ENCODE measurements around the gene TERB2. TPM values are rescaled to one million over a fixed set of nuclear protein-coding genes. Genes with fewer than 3 reads are reported as not detected.
"Not testable (repeated sequence)": the region's sequence is repeated elsewhere in the genome, so short reads cannot be mapped to it uniquely, and the experiment has no call there.

TERB2 gene, protein sequence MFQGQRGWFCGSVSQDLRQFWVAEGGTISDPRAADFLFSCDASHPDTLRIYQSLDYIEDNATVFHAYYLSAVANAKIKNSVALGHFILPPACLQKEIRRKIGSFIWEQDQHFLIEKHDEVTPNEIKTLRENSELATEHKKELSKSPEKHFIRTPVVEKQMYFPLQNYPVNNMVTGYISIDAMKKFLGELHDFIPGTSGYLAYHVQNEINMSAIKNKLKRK
- not detected for polyA plus RNA-seq (ENCODE audit: insufficient read length in 12 of 12)
- long read RNA-seq, donor 1, result 0 reads
- long read RNA-seq, donor 2, result 0 reads
- long read RNA-seq, donor 3, result 0 reads
- long read RNA-seq, donor 4, result 0 reads
- long read RNA-seq, donor 5, result 0 reads
- long read RNA-seq, donor 6, result 0 reads
- long read RNA-seq, donor 7, result 0 reads
- long read RNA-seq, donor 8, result 0 reads
- long read RNA-seq, donor 9, result 0 reads
- long read RNA-seq, donor 10, result 0 reads
- long read RNA-seq, donor 11, result 0 reads

DNA sequence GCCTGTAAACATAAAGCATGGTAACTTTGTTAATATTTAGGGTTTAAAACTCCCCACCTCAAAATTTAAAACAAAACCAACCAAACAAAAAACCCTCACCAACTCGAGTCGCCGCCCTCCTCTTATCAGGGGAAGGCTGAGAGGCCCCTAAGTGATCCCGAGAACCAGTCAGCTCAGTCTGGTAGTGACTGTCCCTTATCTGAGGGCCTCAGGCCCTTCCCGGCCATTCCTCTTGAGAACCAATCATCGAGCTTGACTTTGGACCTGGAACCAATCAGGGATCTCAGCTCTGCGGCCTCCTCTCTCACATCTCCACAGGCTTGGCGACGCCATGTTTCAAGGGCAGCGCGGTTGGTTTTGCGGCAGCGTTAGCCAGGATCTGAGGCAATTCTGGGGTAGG, at the start of gene TERB2:
Gene TERB2, plus strand, starts transcription at position 300 of the 400 bp plus-strand sequence. Its CDS starts 32 bp downstream, at position 332.
- DNase-seq, result no peak

DNA sequence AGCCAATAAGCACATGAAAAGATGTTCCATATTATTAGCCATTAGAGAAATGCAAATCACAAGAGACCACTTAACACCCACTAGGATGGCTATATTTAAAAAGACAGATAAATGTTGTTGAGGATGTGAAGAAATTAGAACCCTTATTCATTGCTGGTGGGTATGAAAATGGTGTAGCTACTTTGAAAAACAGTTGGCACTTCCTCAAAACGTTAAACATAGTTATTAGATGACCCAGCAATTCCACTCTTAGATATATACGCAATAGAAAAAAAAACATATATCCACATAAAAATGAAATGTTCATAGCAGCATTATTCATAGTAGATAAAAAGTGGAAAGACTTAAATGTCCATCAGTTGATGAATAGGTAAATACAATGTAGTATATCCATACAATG, 47.1 kb upstream of the TERB2 start:
- DNase-seq, result no peak

DNA sequence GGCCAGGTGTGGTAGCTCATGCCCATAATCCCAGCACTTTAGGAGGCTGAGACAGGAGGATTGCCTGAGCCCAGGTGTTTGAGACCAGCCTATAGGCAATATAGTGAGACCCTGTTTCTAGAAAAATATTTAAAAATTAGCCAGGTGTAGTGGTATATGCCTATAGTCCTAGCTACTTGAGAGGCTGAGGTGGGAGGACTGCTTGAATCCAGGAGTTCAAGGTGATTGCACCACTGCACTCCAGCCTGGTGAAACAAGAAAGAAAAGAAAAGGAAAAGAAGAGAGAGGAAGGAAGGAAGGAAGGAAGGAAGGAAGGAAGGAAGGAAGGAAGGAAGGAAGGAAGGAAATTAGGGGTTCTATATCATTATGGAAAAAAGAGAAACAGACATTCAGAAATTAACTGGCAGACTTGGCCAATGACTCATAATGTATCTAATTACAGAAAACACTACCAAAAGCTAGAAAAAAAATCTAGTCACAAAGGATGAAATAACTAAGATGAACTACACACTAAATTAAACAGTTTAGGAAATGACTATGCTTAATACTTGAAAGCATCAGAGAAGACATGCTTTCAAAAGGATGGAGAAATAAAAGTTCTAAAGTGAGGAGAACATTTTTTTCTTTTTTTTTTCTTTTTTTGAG, 45.4 kb upstream of the TERB2 start:
- no peak for DNase-seq

DNA sequence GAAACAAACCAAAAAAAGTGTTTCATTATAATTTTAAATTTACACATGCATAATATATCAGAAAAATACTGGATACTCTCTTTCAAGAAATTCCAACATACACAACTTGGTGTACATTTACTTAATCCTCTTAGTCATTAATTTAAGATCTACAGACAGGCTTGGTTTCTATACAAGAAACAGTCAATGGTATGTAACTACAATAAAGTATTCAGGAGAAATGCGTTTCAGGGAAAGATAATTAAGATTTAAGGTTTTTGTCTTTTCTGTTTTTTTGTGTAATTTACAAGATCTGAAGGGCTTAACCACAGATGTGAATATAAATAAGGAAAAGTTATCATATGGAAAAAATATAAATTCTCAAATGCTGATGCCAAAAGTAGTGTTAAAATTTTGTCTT, 44.3 kb upstream of the TERB2 start:
- not testable (repeated sequence) for DNase-seq

DNA sequence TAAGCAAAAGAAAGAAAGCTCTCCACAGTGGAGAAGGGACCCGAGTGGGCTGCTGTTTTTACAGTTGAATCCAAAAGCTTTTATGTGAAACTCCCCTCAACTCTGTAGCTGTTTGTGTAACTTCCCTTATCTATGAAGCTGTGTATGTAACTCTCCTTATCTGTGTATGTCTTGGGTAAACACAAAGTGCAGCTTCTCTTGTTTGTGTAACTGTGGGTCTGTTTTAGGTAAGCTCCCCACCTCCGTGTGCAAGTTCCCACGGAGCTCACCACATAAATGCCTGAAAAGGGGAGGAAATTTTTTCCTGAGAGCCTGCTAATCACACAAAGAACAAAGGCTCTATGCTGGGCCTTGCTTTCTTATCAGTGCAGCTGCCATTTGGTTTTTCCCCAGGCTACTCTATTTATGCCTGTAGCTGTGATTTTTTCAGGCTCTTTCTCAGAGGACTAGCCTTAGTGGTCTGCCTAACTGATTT, 43.5 kb upstream of the TERB2 start:
- DNase-seq, result not testable (repeated sequence)

DNA sequence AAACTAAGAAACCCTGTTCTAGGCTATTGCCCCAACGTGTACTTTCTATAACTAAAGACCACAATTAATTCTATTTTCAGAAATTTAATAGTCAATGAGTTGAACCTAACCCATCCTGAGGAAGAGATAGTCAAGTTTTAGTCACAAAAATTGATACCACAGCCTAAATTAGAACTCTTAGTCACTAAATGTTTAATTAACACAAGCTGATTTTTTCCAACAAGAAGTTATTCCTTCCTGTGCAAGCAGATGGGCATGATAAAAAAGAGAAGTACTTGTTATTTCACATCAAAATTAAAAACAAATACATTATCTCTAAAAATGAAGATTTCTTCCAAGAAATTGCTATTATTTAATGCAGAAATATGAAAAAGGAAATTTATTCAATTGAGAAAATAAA, 38.4 kb upstream of the TERB2 start:
- DNase-seq, result no peak

DNA sequence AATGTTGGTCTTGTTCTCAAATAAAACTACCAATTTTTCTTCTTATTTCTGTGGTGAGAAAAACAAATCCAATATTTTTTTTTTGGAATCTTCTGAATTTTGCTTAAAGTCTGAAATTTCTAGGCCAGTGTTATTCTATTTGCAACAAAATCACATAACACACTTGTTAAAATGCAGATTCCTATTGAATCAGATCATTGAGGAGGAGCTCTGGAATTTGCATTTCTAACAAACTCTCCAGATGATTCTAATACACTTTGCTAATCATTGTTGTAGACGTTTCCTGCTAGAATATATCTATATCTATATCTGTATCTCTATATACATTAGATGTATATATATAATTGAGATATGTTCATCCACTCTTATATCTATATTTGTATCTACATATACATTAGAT, 27.8 kb upstream of the TERB2 start:
- DNase-seq, result not testable (repeated sequence)

DNA sequence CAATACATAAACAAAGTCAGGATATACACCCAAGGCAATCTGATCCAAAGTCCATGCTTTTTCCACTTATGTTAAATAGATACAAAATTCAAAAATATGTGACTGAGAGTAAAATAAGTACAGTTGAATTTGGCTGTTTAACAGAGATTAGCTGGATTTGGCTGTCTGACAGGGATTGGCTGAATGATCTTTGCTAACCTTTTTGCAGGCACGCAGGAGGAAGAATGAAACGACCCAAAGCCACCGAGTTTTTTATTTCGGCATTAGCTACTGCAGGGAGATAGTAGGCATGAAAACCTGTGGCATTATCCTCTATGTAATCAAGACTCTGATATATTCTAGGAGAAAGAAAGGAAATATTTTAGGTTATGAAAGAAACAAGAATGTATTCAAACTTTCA, 26.2 kb upstream of the TERB2 start:
- not testable (repeated sequence) for DNase-seq

DNA sequence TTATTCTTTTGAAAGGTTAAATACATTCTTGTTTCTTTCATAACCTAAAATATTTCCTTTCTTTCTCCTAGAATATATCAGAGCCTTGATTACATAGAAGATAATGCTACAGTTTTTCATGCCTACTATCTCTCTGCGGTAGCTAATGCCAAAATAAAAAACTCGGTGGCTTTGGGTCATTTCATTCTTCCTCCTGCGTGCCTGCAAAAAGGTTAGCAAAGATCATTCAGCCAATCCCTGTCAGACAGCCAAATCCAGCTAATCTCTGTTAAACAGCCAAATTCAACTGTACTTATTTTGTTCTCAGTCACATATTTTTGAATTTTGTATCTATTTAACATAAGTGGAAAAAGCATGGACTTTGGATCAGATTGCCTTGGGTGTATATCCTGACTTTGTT, 1.8 kb downstream of the TERB2 start:
- DNase-seq, result not testable (repeated sequence)

DNA sequence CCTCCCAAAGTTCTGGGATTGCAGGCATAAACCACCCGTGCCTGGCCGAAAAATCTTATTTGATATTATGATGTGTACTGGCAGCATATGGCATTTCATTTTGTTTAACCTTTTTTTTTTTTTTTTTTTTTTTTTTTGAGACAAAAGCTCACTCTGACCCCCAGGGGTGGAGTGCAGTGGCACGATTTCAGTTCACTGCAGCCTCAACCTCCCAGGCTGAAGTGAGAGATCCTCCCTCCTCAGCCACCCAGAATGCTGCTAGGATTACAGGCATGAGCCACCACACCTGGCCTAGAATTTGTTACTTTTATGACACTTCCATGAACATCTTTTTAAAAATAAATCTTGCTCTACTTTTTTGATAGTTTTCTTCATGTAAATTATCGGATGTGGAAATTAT, 12.0 kb downstream of the TERB2 start:
- DNase-seq, result no peak

DNA sequence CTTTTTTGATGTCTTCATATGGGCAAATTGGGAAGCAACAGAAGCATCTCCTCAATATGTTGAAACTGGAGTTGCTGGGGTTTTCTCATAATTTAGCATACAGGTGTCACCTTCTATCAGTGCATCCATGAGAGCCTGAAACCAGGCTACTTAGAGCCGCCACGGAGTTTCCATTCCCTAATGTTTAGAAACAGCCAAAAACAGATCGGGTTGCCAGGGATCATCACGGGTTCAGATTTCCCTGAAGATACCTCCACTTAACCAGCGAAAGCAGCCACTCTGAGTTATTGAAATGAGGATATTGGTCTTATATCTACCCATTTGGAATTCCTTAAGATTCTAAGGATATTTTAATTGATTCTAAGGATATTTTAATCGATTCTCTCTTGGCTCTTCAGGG, 14.5 kb downstream of the TERB2 start:
- no peak for DNase-seq

DNA sequence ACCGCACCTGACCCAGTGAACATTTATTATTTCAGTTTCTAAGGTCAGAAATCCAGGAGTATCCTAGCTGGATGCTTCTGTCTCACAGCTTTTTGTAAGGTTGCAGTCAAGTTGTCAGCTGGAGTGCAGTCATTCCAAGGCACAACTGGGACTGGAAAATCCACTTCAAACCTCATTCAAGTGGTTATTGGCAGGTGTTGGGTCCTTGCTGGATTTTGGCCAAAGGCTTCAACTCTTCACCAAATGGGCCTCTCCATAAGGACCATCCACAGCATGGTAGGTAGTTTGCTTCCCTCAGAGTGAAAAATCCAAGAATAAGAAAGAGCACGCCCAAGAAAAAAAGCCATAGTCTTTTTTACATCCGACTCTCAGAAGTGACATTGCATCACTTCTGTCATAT, 19.7 kb downstream of the TERB2 start:
- not testable (repeated sequence) for DNase-seq

DNA sequence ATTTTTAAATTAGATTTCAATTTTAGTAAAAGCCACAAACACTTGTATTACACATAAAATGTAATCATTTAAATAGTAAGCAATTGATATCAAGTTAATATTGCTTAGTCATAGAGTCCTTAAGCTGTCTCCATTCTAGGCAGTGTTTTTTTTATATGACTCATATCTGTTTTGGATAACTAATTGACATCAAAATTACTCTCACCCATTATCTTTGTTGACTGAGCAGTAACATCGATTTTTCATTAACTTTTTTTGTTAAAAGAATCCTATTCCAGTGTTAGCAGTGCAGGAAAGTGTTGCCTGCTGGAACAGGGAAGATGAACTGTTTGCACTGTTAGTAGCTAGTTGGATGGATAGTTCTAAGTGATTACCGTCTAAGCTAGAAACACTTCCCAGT, 21.3 kb downstream of the TERB2 start:
- DNase-seq, result not testable (repeated sequence)

DNA sequence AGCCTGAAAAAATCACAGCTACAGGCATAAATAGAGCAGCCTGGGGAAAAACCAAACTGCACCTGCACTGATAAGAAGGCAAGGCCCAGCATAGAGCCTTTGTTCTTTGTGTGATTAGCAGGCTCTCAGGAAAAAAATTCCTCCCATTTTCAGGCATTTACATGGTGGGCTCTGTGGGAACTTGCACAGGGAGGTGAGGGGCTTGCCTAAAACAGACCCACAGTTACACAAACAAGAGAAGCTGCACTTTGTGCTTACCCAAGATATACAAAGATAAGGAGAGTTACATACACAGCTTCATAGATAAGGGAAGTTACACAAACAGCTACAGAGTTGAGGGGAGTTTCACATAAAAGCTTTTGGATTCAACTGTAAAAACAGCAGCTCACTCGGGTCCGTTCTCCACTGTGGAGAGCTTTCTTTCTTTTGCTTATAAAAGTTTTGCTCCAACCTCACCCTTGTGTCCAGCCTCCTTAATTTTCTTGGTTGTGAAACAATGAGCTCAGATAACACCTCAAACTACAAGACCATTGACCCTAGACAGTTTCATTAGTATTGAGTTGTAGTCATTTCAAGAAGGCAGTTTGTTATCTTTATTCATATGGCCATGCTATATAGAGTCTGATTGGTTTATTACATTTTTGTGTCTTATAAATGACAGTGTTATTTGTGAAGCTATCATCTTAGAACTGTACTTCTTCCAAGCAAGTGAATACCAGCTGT, 23.3 kb downstream of the TERB2 start:
- DNase-seq, result not testable (repeated sequence)

DNA sequence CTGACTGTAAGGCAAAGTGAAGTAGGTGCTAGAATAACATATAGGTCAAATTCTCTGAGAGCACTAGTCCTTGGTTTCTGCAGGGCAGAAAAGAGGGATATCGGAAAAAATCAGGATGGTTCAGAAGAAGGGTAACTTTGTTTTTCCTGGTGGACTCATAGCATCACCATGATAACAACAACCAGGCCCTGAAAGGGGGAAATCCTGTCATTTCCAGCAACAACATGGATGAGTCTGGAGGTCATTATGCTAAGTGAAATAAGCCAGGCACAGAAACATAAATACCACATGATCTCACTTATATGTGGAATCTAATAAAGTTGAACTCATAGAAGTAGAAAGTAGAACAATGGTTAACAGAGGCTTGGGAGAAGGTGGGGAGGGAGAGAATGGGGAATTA, 27.7 kb downstream of the TERB2 start:
- not testable (repeated sequence) for DNase-seq

DNA sequence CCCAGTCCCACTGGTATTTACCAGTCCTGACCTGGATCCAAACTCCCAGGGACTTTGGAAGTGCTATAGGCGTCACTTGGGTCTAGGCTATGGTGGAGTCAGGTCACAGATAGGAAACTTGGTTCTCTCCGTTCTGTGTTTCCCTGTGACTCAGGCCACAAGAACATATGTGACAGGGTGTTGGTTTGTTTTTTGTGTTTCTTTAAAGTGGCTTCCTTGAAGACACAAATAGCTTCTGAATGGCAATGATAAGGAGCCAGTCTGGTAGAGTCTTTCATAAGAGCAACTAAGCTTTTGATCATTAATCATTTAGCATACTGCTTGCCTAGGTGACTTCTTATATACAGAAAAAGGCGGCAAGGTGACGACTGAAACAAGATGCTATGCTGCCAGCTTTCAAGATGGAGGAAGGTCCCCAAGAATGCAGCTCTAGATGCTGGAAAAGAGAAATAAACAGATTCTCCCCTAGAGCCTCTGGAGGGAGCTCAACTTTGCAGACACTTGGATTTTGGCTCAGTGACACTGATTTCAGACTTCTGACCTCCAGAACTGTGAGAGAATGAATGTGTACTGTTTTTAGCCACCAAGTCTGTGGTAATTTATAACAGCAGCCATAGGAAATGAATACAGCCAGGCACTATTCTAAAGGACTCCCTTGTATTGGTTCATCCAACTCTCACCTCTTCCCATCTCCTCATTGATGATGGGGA, 30.0 kb downstream of the TERB2 start:
- not testable (repeated sequence) for DNase-seq

DNA sequence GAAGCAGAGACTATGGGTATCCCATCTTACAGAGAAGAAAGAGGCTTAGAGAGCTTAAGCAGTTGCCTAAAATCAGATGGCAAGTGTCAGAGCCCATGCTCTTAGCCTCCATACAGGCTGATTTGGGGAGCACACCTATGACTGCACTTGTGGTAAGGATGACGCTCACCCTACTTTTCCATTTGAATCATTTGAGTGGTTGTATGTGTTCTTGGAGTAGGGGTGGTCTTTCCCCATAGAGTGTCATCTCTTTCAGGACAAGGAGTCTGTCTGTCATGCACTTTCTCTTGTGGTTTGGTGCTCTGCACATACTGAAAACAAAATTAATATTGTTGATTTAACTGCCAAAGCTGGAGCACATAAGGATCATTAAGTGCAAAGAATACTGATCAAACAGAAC, 31.2 kb downstream of the TERB2 start:
- not testable (repeated sequence) for DNase-seq

DNA sequence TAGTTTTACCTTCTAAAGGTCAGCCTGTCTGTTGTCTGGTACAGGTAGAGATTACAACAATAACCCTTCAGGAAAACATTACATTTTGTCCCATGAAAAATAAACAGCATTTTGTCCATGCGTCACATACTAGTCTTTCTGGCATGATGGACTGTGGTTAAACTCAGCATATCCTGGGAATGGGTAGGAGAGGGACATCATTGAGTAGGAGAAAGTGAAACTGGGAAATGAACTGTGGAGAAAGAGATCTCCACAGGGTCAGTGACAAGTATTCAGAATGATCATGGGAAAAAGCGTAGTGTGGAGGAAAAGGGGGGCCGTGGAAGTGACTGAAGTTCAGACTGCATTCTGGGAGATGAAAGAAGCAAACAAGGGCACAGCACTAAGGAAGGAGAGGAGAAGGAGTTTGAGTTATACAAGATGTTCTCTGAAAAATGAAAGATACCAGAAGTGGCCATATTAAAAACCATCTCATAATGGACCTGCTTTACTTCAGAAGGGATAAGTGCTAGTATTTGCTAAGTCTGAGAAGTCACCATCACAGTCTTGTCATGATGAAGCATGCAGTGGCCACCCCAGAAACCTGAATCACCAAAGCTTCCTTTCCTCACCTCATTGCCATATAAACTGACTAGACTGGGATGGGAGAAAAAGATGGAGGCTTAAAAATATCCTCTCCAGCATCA, 31.8 kb downstream of the TERB2 start:
- not testable (repeated sequence) for DNase-seq

DNA sequence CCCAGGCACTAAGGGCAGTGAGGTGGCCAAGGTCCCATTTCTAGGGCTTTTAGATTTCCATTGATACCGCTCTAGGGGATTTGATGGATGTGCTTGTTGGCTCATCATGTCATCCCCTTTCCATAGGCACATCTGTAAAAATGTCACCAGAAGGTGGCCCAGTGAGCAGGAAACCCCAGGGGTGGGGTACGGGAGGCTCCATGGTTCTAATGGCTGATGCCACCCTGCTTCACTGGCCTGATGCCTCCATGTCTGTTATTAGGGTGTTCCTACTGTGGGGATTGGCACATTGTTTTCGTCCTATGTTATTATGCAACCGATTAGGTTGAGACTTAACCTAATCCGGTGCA, 32.4 kb downstream of the TERB2 start:
- DNase-seq, result not testable (repeated sequence)

DNA sequence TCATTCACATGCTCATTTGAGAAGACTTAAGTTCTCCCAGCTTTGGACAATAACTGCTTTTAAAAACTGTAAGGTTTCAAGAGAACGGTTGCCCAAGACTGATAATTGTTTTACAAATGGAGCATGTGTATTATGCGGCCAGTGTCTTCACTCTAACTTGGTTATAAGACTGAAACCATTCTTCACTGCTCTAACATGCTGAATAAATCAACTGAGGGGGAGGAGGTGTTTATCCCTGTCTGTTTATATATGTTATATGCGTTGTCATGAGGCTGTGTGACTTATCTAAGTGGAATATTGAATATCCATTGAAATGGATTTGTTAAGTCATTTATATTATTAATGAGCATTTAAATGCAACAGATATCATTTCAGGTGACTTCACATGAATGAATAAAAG, 41.1 kb downstream of the TERB2 start:
- DNase-seq, result not testable (repeated sequence)

DNA sequence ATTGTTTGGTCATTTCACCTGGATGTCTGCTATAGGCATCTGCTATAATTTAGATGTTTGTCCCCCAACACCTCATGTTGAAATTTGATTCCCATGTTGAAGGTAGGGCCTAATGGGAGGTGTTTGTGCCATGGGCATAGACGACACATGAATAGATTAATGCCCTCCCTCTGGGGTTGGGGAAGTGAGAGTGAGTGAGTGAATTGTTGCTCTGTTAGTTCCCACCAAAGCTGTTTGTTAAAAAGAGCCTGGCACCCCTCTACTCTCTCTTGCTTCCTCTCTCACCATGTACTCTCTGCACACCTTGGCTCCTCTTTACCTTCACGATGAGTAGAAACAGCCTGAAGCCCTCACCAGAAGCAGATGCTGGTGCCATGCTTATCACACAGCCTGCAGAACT, 42.6 kb downstream of the TERB2 start:
- DNase-seq, result no peak
